Psoas muscle (tissue), 8 donors: ENCODE data around the gene WHRN. TPM values are rescaled to one million over a fixed set of nuclear protein-coding genes. Genes with fewer than 3 reads are reported as not detected.

Experiments used
- ATAC-seq, 4 donors: fragments of 200-7000 bp; cut with Tn5 transposase; one replicate each; pipeline ENCODE4 v1.9.1; 2020; ENCODE audit warnings: moderate library complexity in 3 of 4, mild to moderate bottlenecking in 2 of 4
- DNase-seq, 2 donors: peaks; one replicate each; pipeline ENCODE4 v3.0.0-alpha.2; 2020
- H3K27ac ChIP-seq: fragments of 200-600 bp; one replicate; pipeline ENCODE4 v1.8.0; 2022
- H3K27me3 ChIP-seq, 3 donors: fragments of 200-600 bp in 1 of 3; one replicate each; pipeline versions ENCODE4 v1.6.1 to v1.8.0; 2013 to 2022; ENCODE audit warnings: low read length in 2 of 3, mild to moderate bottlenecking in 2 of 3, moderate library complexity in 1 of 3; ENCODE audit not compliant: insufficient read depth in 3 of 3
- H3K36me3 ChIP-seq, 2 donors: fragments of 200-600 bp in 1 of 2; one replicate each; pipeline versions ENCODE4 v1.6.1 to v1.8.0; 2013 to 2022; ENCODE audit warnings: low read depth in 1 of 2, mild to moderate bottlenecking in 1 of 2, moderate library complexity in 1 of 2; ENCODE audit not compliant: insufficient read depth in 1 of 2
- H3K4me1 ChIP-seq: fragments of 200-600 bp; one replicate; pipeline ENCODE4 v1.8.0; 2022
- H3K4me3 ChIP-seq: fragments of 200-600 bp; one replicate; pipeline ENCODE4 v1.8.0; 2022; ENCODE audit warnings: mild to moderate bottlenecking
- H3K9me3 ChIP-seq: fragments of 200-600 bp; one replicate; pipeline ENCODE4 v1.8.0; 2022
- CTCF ChIP-seq: fragments of 200-600 bp; IDR thresholded peaks from one replicate; pipeline ENCODE4 v1.8.0; 2022; ENCODE audit warnings: antibody characterized with exemption
- WGBS, 3 donors: extraction: QIAGEN DNeasy Blood & Tissue Kit; methylation state at CpG; one replicate each; pipeline versions ENCODE4 v1.1.6 to v1.1.7; 2013; 5-methylcytosine and 5-hydroxymethylcytosine counted together
- intact Hi-C, 2 donors: fragments of 100-400 bp; cut with DNase I; formaldehyde crosslinking; loops; one replicate each; pipeline versions ENCODE4 v1.11.0 to v1.14.2; 2022
- polyA plus RNA-seq, 3 donors: library from polyadenylated mRNA; stranded (reverse); fragments of 200-250 nt; gene quantifications; one replicate each; pipeline ENCODE4 v1.2.3, GENCODE V29; 2013
- total RNA-seq, 4 donors: library from RNA; stranded (reverse); fragmentation: NEBNext Ultra II Directional in 2 of 4; extraction: Animal tissue kit (Norgen Biotek cat#: 25700) in 2 of 4; gene quantifications; one replicate each; pipeline versions ENCODE4 v1.2.1 to v1.2.4, GENCODE V29; 2021 to 2023
- donor health status: healthy with polysubstance abuse.
- donor health status: DM: no; HTN: no; CAD: no; lungs with moderate emphysema.
- donor health status: Bipolar disorder and iron deficiency.
- donor health status: healthy.
- donor health status: DM: yes; HTN: yes; CAD: no.
- donor health status: DM: no; HTN: no; CAD: no.
- donor health status: DM: no; HTN: no; CAD: no.
- donor health status: DM: yes; HTN: yes; CAD: no.

Gene WHRN
- total and polyA plus RNA-seq, 7 donors = 0.07 to 0.62 (median 0.15) TPM

GRCh38 chr9:114432323-114433067, 72.8 kb downstream of the WHRN start:
- WGBS, 3 donors = 75 to 78% (median 76%) methylated on average over 6 of the region's 6 CpGs
- no peaks in the 10 kb centered on the region for H3K36me3 ChIP-seq
- H3K27ac ChIP-seq = no peak overlapping the region
- H3K4me3 ChIP-seq = no peak overlapping the region
- no peaks in the 10 kb centered on the region for H3K4me1 ChIP-seq
- peaks cover 0 to 7% (median 0%) of the 10 kb centered on the region in 3 donors for H3K27me3 ChIP-seq
- intact Hi-C loops = no loop called here
- no peaks in the 10 kb centered on the region for H3K9me3 ChIP-seq
- TF ChIP-seq CTCF = no peak
- DNase-seq = no peak
- no peak for ATAC-seq

GRCh38 chr9:114431770-114432169, 73.5 kb downstream of the WHRN start:
- H3K36me3 ChIP-seq = no peaks in the 10 kb centered on the region
- no peak for TF ChIP-seq CTCF
- WGBS, 3 donors = 61 to 72% (median 69%) methylated on average over 6 of the region's 6 CpGs
- H3K27me3 ChIP-seq = peaks cover 0 to 7% (median 0%) of the 10 kb centered on the region in 3 donors
- no peaks in the 10 kb centered on the region for H3K9me3 ChIP-seq
- no peaks in the 10 kb centered on the region for H3K4me1 ChIP-seq
- DNase-seq (no peak), ATAC-seq (no peak)
- H3K4me3 ChIP-seq = no peak overlapping the region
- H3K27ac ChIP-seq = no peak overlapping the region
- intact Hi-C loops = no loop called here

GRCh38 chr9:114431003-114431402, 74.3 kb downstream of the WHRN start:
- no peak for TF ChIP-seq CTCF
- WGBS, 3 donors = 78 to 86% (median 81%) methylated on average over 4 of the region's 4 CpGs
- Histone ChIP-seq H3K4me3 (no peak overlapping the region), H3K27me3 (peaks cover 0 to 7% (median 0%) of the 10 kb centered on the region in 3 donors), H3K9me3 (no peaks in the 10 kb centered on the region), H3K4me1 (no peaks in the 10 kb centered on the region), H3K36me3 (no peaks in the 10 kb centered on the region), H3K27ac (no peak overlapping the region)
- intact Hi-C loops = no loop called here
- DNase-seq = no peak
- ATAC-seq = no peak

GRCh38 chr9:114430457-114430856, 74.8 kb downstream of the WHRN start:
- DNase-seq = no peak
- H3K27ac ChIP-seq = no peak overlapping the region
- H3K4me3 ChIP-seq = no peak overlapping the region
- H3K9me3 ChIP-seq = no peaks in the 10 kb centered on the region
- intact Hi-C loops = no loop called here
- no peaks in the 10 kb centered on the region for H3K4me1 ChIP-seq
- no peak for TF ChIP-seq CTCF
- H3K27me3 ChIP-seq = peaks cover 0 to 7% (median 0%) of the 10 kb centered on the region in 3 donors
- no peak for ATAC-seq
- WGBS, 3 donors = 51 to 74% (median 55%) methylated on average over 5 of the region's 5 CpGs
- no peaks in the 10 kb centered on the region for H3K36me3 ChIP-seq

- Histone ChIP-seq H3K9me3 (no peaks in the 10 kb centered on the region), H3K36me3 (no peaks in the 10 kb centered on the region), H3K4me1 (no peaks in the 10 kb centered on the region), H3K4me3 (no peak overlapping the region), H3K27me3 (peaks cover 0 to 7% (median 0%) of the 10 kb centered on the region in 3 donors), H3K27ac (no peak overlapping the region)
- TF ChIP-seq CTCF = no peak
- 78 to 86% (median 84%) methylated on average over 6 of the region's 6 CpGs for WGBS, 3 donors
- intact Hi-C loops = no loop called here
- no peak for ATAC-seq
- DNase-seq = no peak
Measured at GRCh38 chr9:114429488-114429887, 75.8 kb downstream of the WHRN start.
